Liver (tissue), 3 donors: ENCODE results near the gene DNAAF8.

Source experiments
- ATF3 ChIP-seq: IDR thresholded peaks from 2 replicates; pipeline ENCODE4 v1.6.1; 2016; ENCODE audit warnings: antibody characterized with exemption
- CTCF ChIP-seq: fragments of 150-350 bp; IDR thresholded peaks from 2 replicates; pipeline ENCODE4 v1.5.1; 2017; ENCODE audit warnings: improper control_type of control experiment, low read depth, low read length; ENCODE audit not compliant: missing input control
- EGR1 ChIP-seq, 2 donors: IDR thresholded peaks; 2 replicates each; pipeline ENCODE4 v1.6.1; 2016 to 2018; ENCODE audit warnings: antibody characterized with exemption in 2 of 2, low read depth in 2 of 2
- GABPA ChIP-seq, 2 donors: IDR thresholded peaks in 1 of 2; conservative IDR thresholded peaks in 1 of 2; 2 replicates each; pipeline ENCODE4 v1.6.1; 2016; ENCODE audit warnings: antibody characterized with exemption in 2 of 2, mild to moderate bottlenecking in 1 of 2, moderate library complexity in 1 of 2
- HNF4G ChIP-seq: IDR thresholded peaks from 2 replicates; pipeline ENCODE4 v1.6.1; 2016; ENCODE audit warnings: antibody characterized with exemption
- JUND ChIP-seq, 2 donors: IDR thresholded peaks; 2 replicates each; pipeline ENCODE4 v1.6.1; 2016; ENCODE audit warnings: antibody characterized with exemption in 2 of 2
- MAX ChIP-seq: IDR thresholded peaks from 2 replicates; pipeline ENCODE4 v1.6.1; 2016; ENCODE audit warnings: antibody characterized with exemption
- REST ChIP-seq: IDR thresholded peaks from 2 replicates; pipeline ENCODE4 v1.6.1; 2016; ENCODE audit warnings: antibody characterized with exemption, mild to moderate bottlenecking
- SP1 ChIP-seq: IDR thresholded peaks from 2 replicates; pipeline ENCODE4 v1.6.1; 2018; ENCODE audit warnings: antibody characterized with exemption, mild to moderate bottlenecking
- TAF1 ChIP-seq: conservative IDR thresholded peaks from 2 replicates; pipeline ENCODE4 v1.6.1; 2016; ENCODE audit warnings: antibody characterized with exemption, mild to moderate bottlenecking
- YY1 ChIP-seq: IDR thresholded peaks from 2 replicates; pipeline ENCODE4 v1.6.1; 2016; ENCODE audit warnings: antibody characterized with exemption, mild to moderate bottlenecking
- ZBTB33 ChIP-seq: IDR thresholded peaks from 2 replicates; pipeline ENCODE4 v1.6.1; 2016; ENCODE audit warnings: antibody characterized with exemption
- donor health status: healthy.
- donor health status: healthy.

- TF ChIP-seq MAX (no peak), YY1 (no peak), JUND (IDR thresholded peaks at IDR 0.05) (no peak), CTCF (no peak), REST (no peak), SP1 (no peak), TAF1 (no peak), EGR1 (IDR thresholded peaks at IDR 0.05; ENCODE audit: low read depth in 2 of 2) (no peak), HNF4G (no peak), ATF3 (no peak), GABPA (IDR thresholded peaks at IDR 0.05 in 1 of 2, conservative IDR thresholded peaks at IDR 0.05 in 1 of 2) (no peak), ZBTB33 (no peak)
These were observed 38.0 kb upstream of the DNAAF8 start for GRCh38 chr16:4696172-4696904.
